K562 (cell line): Measurements from ENCODE around the gene CMTR1. TPM values are rescaled to one million over a fixed set of nuclear protein-coding genes. Genes with fewer than 3 reads are reported as not detected.

ENCODE experiments used
- HMG20A ChIP-seq: fragments of 450-650 bp; formaldehyde crosslinking; conservative IDR thresholded peaks from 2 replicates; pipeline ENCODE4 v1.4.0; 2020; ENCODE audit warnings: mild to moderate bottlenecking, mixed read lengths
- NCOA1 ChIP-seq: fragments of 450-650 bp; IDR thresholded peaks from 2 replicates; pipeline ENCODE4 v1.6.1; 2016; ENCODE audit warnings: low read depth
- POLR2A ChIP-seq: fragments of 450-650 bp; conservative IDR thresholded peaks from 2 replicates; pipeline ENCODE4 v1.6.1; 2016
- RBM25 ChIP-seq: fragments of 200-400 bp; formaldehyde crosslinking; IDR thresholded peaks from 2 replicates; pipeline ENCODE4 v1.6.1; 2018; ENCODE audit warnings: low read length, low read depth, moderate library complexity; ENCODE audit not compliant: severe bottlenecking
- SMARCA5 ChIP-seq: fragments of 450-650 bp; IDR thresholded peaks from 2 replicates; pipeline ENCODE4 v1.6.1; 2016
- TAL1 ChIP-seq: fragments of 450-650 bp; IDR thresholded peaks from 2 replicates; pipeline ENCODE4 v1.6.1; 2016; ENCODE audit warnings: mild to moderate bottlenecking
- polyA plus RNA-seq, 8 experiments: library from polyadenylated mRNA; depleted of rRNA in 4 of 8; stranded (reverse) in 5 of 8; unstranded in 3 of 8; fragments of >200 nt; fragmentation: Nextera tagmentation in 2 of 8; fragmentation: Illumina TruSeq in 1 of 8; extraction: Ambion mirVana in 2 of 8; extraction: Trizol in 1 of 8; gene quantifications; 2 replicates each; pipeline versions ENCODE4 v1.2.1 to v1.2.3, GENCODE V29; 2011 to 2014; ENCODE audit warnings: inconsistent platforms in 1 of 8, missing spikeins in 1 of 8
- total RNA-seq, 7 experiments: library from RNA; depleted of rRNA in 6 of 7; stranded (reverse); fragments of >200 nt in 6 of 7; fragmentation: Illumina TruSeq in 2 of 7; extraction: Trizol in 2 of 7; gene quantifications; 2 replicates each; pipeline versions ENCODE4 v1.2.1 to v1.2.3, GENCODE V29; 2011 to 2021; ENCODE audit warnings: low replicate concordance in 1 of 7
- TF ChIP-seq, protein P1 (sequence below): fragments of 450-650 bp; formaldehyde crosslinking; IDR thresholded peaks from 2 replicates; pipeline ENCODE4 v1.4.0; 2020; ENCODE audit warnings: mild to moderate bottlenecking, mixed read lengths
- TF ChIP-seq, protein P2 (sequence below): sonication (generic); formaldehyde crosslinking; IDR thresholded peaks from 2 replicates; pipeline ENCODE4 v1.8.1; 2023; ENCODE audit warnings: mild to moderate bottlenecking, missing genetic modification reagents
- TF ChIP-seq, protein P3 (sequence below): fragments of 200-800 bp; sonication (Bioruptor generic); IDR thresholded peaks from 2 replicates; pipeline ENCODE4 v1.6.1; 2017; ENCODE audit warnings: missing genetic modification characterization, missing compliant biosample characterization
- TF ChIP-seq, protein P4 (sequence below): fragments of 450-650 bp; IDR thresholded peaks from 2 replicates; pipeline ENCODE4 v1.6.1; 2016; ENCODE audit warnings: mild to moderate bottlenecking, moderate library complexity

CMTR1 gene
- total and polyA plus RNA-seq, 9 of the 15 experiments (the other 6 are each of a cell fraction or from before 2014, with no cell fraction given), result 2.9 to 63.5 (median 49.5) TPM

DNA sequence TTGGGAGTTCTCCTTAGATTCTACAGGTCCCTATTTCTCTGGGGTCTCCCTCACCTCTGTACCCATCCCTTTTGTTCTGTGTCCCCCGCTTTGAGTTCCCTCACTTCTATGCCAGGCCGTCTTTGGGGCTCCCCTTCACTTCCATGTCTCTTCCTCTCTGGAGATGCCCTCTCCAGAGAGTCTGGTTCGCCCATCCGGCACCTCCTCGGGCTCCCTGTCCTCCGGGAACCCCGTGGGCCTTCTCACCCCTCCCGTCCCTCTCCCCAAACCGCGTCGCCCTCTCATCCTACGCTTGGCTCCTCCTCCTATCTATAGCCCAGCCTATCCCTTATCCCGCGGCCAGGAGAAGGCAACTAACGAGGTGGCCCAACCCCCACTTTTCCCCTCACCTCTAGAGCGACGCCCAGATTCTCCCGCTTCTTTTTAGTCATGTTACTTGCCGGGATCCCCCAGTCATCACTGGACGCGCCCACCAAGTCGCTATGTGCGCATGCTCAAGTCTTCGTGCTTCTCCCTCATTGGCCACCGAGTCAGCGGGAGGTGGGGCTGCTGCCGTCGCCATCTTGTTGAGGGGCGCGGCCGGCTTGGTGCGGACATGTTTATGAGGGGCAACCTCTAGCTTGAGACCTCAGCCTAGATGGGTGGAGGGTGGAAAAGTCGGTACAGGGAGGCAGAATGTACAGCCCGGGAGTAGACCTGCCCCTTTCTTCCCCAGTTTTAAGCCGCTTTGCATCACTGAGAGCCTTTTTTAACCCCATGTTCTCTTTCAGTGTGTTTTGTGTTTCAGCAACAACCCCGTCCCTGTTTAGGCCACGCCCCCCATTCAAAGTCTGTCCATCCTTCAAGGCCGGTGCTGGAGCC is 66.6 kb downstream of the CMTR1 start, which contains the start of gene CCDC167 (continued):
- TF ChIP-seq, protein P1, sequence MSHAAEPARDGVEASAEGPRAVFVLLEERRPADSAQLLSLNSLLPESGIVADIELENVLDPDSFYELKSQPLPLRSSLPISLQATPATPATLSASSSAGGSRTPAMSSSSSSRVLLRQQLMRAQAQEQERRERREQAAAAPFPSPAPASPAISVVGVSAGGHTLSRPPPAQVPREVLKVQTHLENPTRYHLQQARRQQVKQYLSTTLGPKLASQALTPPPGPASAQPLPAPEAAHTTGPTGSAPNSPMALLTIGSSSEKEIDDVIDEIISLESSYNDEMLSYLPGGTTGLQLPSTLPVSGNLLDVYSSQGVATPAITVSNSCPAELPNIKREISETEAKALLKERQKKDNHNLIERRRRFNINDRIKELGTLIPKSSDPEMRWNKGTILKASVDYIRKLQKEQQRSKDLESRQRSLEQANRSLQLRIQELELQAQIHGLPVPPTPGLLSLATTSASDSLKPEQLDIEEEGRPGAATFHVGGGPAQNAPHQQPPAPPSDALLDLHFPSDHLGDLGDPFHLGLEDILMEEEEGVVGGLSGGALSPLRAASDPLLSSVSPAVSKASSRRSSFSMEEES (CRISPR knock-in tag), result no peak
- TF ChIP-seq, protein P2, sequence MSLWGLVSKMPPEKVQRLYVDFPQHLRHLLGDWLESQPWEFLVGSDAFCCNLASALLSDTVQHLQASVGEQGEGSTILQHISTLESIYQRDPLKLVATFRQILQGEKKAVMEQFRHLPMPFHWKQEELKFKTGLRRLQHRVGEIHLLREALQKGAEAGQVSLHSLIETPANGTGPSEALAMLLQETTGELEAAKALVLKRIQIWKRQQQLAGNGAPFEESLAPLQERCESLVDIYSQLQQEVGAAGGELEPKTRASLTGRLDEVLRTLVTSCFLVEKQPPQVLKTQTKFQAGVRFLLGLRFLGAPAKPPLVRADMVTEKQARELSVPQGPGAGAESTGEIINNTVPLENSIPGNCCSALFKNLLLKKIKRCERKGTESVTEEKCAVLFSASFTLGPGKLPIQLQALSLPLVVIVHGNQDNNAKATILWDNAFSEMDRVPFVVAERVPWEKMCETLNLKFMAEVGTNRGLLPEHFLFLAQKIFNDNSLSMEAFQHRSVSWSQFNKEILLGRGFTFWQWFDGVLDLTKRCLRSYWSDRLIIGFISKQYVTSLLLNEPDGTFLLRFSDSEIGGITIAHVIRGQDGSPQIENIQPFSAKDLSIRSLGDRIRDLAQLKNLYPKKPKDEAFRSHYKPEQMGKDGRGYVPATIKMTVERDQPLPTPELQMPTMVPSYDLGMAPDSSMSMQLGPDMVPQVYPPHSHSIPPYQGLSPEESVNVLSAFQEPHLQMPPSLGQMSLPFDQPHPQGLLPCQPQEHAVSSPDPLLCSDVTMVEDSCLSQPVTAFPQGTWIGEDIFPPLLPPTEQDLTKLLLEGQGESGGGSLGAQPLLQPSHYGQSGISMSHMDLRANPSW, result no peak
- TF ChIP-seq POLR2A (peak; percentile 88), TAL1 (no peak), RBM25 (no peak), HMG20A (no peak), SMARCA5 (no peak), NCOA1 (no peak)
- TF ChIP-seq, protein P3, sequence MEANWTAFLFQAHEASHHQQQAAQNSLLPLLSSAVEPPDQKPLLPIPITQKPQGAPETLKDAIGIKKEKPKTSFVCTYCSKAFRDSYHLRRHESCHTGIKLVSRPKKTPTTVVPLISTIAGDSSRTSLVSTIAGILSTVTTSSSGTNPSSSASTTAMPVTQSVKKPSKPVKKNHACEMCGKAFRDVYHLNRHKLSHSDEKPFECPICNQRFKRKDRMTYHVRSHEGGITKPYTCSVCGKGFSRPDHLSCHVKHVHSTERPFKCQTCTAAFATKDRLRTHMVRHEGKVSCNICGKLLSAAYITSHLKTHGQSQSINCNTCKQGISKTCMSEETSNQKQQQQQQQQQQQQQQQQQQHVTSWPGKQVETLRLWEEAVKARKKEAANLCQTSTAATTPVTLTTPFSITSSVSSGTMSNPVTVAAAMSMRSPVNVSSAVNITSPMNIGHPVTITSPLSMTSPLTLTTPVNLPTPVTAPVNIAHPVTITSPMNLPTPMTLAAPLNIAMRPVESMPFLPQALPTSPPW (CRISPR knock-in tag), result peak; percentile 88
- TF ChIP-seq, protein P4, sequence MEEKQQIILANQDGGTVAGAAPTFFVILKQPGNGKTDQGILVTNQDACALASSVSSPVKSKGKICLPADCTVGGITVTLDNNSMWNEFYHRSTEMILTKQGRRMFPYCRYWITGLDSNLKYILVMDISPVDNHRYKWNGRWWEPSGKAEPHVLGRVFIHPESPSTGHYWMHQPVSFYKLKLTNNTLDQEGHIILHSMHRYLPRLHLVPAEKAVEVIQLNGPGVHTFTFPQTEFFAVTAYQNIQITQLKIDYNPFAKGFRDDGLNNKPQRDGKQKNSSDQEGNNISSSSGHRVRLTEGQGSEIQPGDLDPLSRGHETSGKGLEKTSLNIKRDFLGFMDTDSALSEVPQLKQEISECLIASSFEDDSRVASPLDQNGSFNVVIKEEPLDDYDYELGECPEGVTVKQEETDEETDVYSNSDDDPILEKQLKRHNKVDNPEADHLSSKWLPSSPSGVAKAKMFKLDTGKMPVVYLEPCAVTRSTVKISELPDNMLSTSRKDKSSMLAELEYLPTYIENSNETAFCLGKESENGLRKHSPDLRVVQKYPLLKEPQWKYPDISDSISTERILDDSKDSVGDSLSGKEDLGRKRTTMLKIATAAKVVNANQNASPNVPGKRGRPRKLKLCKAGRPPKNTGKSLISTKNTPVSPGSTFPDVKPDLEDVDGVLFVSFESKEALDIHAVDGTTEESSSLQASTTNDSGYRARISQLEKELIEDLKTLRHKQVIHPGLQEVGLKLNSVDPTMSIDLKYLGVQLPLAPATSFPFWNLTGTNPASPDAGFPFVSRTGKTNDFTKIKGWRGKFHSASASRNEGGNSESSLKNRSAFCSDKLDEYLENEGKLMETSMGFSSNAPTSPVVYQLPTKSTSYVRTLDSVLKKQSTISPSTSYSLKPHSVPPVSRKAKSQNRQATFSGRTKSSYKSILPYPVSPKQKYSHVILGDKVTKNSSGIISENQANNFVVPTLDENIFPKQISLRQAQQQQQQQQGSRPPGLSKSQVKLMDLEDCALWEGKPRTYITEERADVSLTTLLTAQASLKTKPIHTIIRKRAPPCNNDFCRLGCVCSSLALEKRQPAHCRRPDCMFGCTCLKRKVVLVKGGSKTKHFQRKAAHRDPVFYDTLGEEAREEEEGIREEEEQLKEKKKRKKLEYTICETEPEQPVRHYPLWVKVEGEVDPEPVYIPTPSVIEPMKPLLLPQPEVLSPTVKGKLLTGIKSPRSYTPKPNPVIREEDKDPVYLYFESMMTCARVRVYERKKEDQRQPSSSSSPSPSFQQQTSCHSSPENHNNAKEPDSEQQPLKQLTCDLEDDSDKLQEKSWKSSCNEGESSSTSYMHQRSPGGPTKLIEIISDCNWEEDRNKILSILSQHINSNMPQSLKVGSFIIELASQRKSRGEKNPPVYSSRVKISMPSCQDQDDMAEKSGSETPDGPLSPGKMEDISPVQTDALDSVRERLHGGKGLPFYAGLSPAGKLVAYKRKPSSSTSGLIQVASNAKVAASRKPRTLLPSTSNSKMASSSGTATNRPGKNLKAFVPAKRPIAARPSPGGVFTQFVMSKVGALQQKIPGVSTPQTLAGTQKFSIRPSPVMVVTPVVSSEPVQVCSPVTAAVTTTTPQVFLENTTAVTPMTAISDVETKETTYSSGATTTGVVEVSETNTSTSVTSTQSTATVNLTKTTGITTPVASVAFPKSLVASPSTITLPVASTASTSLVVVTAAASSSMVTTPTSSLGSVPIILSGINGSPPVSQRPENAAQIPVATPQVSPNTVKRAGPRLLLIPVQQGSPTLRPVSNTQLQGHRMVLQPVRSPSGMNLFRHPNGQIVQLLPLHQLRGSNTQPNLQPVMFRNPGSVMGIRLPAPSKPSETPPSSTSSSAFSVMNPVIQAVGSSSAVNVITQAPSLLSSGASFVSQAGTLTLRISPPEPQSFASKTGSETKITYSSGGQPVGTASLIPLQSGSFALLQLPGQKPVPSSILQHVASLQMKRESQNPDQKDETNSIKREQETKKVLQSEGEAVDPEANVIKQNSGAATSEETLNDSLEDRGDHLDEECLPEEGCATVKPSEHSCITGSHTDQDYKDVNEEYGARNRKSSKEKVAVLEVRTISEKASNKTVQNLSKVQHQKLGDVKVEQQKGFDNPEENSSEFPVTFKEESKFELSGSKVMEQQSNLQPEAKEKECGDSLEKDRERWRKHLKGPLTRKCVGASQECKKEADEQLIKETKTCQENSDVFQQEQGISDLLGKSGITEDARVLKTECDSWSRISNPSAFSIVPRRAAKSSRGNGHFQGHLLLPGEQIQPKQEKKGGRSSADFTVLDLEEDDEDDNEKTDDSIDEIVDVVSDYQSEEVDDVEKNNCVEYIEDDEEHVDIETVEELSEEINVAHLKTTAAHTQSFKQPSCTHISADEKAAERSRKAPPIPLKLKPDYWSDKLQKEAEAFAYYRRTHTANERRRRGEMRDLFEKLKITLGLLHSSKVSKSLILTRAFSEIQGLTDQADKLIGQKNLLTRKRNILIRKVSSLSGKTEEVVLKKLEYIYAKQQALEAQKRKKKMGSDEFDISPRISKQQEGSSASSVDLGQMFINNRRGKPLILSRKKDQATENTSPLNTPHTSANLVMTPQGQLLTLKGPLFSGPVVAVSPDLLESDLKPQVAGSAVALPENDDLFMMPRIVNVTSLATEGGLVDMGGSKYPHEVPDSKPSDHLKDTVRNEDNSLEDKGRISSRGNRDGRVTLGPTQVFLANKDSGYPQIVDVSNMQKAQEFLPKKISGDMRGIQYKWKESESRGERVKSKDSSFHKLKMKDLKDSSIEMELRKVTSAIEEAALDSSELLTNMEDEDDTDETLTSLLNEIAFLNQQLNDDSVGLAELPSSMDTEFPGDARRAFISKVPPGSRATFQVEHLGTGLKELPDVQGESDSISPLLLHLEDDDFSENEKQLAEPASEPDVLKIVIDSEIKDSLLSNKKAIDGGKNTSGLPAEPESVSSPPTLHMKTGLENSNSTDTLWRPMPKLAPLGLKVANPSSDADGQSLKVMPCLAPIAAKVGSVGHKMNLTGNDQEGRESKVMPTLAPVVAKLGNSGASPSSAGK, result peak; percentile 89
